NCI-H1092 treated with DMSO at 0.1 percent for 48 hours (cell line): ENCODE measurements around the gene DPYSL4.
A peak's percentile ranks its signal among the peaks of the same experiment; 100 is the strongest.
"Not testable (repeated sequence)": the region's sequence is repeated elsewhere in the genome, so short reads cannot be mapped to it uniquely, and the experiment has no call there.

ENCODE experiments used
- DNase-seq: peaks from one replicate; lab custom pipeline; 2025; lab: John Stamatoyannopoulos, UW

The DPYSL4 gene

DNA sequence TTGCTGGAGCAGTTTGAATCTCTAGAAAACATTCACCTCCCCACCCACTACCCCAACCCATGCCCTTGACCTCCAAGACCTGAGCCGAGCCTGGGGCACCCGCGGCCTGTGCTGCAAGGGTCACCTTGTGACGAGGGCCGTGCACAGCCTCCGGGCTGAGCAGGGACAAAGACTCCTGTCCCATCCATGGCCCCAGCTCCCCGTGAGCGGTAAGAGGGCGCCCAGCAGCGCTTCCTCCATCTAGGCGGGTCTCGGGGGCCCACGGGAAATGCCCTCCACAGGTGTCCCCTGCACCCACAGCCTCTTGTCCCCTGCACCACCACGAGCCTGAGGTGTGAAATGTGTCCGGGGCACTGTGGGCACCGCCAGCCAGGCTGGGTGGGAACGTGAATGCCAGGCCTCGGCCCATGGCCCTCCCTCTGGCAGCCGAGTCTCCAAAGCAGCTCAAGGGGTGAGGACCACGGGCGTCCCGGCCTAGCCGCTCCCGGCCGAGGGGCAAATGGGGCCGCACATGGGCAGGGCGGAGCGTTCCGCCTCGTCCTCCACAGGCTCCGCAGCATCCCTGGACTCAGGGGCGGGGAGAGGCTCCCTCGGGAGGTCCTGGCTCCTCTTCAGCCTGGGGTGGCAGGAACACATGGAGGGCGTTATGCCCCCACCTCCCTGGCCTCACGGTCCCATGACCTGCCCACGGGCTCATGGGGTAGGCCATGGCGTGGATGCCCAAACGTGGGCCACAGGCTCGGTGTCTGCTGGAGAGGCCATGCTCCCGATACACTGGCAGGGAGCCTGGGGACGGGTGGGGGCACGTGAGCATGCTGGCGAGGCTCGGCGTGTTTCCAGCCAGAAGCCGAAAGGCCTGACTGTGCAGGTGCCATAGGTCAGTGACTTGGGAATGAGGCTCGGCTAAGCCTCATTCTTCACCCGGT is 21.1 kb downstream of the DPYSL4 start:
- no peak for DNase-seq

- no peak for DNase-seq
Measured at GRCh38 chr10:132208462-132209050, 21.8 kb downstream of the DPYSL4 start.

- DNase-seq, result no peak
Measured at GRCh38 chr10:132209130-132209529, 22.4 kb downstream of the DPYSL4 start.

DNA sequence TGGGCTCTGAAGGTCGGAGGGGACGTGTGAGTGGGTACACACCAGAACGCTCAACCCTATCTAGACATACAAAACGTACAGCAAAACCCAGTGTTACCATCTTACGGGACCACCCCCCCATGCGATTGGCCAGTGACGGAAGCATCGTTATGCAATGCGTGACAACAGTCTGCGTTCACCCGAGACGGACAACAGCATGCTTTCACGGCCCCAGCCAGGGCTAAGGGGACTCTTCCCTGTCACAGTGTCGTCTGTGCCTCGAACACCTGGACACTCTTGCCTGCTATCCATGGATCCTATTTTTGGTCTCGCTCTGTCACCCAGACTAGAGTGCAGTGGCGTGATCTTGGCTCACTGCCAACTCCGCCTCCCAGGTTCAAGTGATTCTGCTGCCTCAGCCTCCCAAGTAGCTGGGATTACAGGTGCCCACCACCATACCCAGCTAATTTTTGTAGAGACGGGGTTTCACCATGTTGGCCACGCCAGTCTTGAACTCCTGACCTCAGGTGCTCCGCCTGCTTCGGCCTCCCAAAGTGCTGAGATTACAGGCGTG is 23.3 kb downstream of the DPYSL4 start:
- DNase-seq, result no peak

- DNase-seq, result no peak
Measured at GRCh38 chr10:132210766-132211165, 24.0 kb downstream of the DPYSL4 start.

DNA sequence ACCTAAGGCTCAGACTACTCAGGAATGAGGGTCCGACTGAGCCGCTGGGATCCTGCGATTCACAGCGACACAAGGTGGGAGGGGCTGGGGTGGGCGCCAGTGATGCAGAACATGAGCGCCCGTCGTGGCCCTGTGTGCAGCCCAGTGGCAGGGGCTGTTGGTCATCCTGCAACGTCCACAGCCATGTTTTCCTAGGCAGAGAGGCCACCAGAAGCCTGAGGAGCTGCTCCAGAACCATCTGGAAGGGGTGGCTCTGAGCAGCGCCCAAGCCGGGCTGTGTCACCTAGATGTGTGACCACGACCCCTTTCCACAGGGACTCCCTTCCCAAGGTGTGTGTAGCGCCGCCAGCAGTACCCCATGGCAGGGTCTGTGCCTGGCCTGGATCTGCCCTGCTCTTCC is 24.5 kb downstream of the DPYSL4 start:
- DNase-seq, result no peak

GRCh38 chr10:132212816-132213215 is 26.1 kb downstream of the DPYSL4 start:
- DNase-seq, result no peak

DNA sequence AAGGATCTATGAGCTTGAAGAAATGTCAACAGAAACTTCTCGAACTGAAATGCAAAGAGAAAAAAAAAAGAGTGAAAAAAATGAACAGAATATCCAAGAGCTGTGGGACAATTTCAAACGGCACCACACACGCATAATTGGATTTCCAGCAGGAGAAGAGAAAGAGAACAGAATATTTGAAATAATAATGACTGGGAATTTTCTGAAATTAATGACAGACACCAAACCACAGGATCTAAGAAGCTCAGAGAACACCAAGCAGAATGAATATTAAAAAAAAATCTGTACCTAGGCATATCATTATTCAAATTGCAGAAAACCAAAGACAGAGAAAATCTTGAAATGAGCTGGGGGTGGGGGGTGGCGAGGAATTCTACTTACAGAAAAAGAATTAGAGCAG is 27.2 kb downstream of the DPYSL4 start:
- no peak for DNase-seq

DNA sequence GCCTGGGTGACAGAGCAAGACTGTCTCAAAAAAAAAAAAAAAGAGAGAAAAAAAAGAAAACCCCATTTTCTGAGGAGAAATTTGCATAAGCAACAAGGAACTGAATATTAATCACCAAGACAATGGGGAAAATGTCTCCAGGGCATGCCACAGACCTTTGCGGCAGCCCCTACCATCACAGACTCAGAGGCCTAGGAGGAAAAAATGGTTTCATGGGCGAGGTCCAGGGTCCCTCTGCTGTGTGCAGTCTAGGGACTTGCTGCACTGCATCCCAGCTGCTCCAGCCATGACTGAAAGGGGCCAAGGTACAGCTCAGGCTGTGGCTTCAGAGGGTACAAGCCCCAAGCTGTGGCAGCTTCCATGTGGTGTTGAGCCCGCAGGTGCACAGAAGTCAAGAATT is 29.7 kb downstream of the DPYSL4 start:
- not testable (repeated sequence) for DNase-seq

- no peak for DNase-seq
Measured at GRCh38 chr10:132219486-132219885, 32.7 kb downstream of the DPYSL4 start.

DNA sequence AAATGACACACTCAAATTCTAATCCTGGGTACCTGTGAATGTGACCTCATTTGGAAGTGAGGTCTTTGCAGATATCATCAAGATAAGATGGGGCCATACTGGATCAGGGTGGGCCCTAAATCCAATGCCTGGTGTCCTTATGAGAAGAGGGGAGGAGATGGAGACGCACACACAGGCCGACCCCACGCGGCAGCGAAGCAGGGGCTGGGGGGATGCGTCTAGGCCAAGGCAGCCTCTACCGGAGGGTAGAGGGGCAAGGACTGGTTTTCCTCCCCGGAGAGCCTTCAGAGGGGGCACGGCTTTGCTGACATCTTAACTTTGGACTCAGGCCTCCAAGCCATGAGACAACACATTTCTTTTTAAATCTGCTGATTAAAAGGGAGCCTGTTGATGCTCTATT is 33.3 kb downstream of the DPYSL4 start:
- no peak for DNase-seq

DNA sequence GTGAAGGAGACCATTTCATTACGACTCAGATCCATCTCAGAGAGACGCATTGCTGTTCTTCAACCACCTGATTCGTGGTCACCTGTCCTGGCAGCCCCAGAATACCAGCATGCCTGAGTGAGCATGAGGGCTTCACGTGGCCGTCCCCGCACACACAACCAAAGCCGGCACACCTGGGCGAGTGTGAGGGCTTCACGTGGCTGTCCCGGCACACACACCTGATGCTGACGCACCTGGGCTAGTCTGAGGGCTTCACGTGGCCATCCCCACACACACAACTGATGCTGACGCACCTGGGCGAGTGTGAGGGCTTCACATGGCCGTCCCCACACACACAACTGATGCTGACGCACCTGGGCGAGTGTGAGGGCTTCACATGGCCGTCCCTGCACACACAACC is 34.2 kb downstream of the DPYSL4 start:
- not testable (repeated sequence) for DNase-seq

DNA sequence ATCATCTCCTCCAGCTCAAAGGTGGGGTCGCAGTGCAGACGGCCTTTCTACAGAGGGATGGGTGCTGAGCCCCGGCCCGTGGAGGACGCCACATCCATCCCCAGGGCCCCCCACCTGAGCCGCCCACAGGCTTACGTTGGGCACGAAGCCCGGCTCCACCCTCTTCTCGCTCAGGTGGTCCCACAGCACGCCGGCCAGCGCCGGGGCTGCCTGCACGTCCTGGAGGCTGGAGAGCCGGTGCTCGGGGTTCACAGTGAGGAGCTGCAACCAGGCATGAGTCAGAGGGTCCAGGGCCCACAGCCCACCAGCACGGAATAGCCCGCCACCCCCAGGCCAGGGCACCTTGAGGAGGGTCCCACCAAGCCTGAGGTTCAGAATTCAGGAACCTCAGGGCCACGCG is 36.0 kb downstream of the DPYSL4 start:
- no peak for DNase-seq

DNA sequence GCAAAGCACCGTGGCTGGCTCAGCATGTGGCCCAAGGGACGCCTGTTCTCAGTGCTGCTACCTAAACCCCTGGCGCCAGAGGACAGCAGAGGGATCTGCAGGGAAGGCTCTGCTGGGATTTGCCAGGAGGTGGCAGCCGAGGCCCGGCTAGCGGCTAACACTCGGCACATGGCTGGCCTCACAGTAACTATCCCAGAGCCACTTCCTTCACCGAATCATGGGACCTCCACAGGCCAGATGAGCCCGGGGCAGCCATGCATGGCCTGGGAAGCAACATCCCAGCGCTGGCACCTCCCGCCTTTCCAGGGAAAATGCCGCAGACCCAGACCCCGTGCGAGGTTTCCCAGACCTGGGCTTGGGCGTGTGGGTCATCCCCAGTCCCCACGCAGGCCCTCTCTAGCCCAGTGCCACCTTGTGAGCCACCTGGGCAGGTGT is 36.4 kb downstream of the DPYSL4 start:
- peak; percentile 57 for DNase-seq

- DNase-seq, result no peak
Measured at GRCh38 chr10:132223611-132224342, 37.0 kb downstream of the DPYSL4 start.

DNA sequence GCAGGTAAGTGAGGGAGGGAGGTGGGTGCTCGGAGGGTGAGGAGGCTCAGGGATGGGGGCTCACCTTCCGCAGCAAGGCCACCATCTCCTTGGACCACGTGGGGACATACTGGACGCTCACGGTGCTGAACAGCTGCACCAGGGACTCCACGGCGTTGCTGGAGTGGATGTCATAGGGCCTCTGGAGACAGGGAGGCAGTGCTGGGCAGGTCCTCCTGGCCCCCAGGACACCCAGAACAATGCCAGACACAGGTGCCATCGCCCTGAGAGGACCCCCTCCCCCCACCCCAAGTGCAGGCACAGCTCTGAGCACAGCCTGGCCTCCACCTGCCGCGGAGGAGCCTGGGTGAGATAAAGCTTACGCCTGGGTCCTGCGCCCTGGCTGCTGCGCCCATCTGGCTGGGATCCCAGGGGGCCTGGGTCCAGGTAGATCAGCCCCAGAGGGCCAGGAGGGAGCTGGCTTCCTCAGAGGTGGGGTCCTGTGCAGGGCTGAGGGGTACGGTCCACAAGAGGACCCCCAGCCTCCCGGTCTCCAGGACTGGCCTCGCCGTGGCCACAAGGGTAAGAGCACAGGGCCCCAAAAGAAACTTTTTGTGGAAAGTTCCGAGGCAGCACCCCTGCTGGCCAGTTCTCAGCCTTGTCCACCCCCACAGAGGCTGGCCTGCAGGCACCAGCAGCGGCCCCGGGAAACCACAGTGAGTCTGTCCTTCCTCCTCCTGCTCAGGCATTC is 37.8 kb downstream of the DPYSL4 start:
- DNase-seq, result no peak

- no peak for DNase-seq
Measured at GRCh38 chr10:132225073-132225848, 38.5 kb downstream of the DPYSL4 start.

DNA sequence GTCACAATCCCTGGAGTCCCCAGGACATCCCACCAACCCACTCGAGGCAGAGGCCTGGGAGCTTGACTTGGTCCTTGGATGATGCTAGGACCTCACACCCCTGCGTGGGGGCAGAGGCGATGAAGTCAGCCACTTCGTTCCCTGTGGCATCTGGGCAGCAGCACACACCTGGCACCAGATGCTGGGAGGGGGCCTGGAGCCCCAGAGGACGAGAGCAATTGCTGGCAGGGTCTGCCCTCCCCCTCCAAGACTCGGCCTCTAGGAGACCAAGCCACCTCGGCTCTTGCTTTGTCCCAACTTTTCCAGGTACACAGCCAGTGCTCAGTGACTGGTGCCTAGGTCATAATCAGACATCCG is 39.1 kb downstream of the DPYSL4 start:
- no peak for DNase-seq

DNA sequence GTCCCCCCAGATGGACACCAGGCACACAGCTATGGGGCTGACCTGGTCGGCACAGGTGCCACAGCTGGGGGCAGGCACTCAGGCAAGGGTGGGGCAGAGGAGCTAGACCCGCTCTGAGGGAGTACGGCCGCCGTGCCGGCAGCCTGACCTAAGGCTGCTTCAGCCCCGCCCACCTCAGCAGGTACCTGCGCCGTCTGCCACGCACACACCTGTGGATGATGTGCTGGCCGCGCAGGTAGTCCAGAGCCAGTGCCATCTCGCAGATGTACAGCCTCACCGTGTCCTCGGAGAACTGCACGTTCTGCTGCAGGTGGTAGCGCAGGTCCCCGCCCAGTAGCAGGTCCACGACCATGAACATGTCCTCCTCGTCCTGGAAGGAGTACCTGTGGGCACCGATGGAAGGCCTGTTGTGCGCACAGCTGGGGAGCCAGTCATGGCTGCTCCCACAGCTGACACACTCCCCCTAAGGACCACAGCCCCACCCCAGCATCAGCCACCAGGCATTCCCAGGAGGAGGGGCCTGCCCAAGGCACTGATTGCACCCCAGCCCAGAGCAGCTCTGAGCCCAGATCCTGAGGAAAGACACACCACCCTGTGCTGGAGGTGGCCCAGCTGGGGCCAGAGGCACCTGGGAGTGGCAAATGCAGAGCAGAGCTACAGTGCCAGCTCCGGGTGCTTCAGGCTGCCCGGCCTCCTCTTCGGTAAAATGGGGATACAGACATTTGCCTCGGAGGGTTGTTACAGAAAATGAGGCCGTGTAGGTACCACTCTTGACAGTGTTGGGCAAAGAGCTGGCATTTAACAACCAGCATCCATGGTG is 40.0 kb downstream of the DPYSL4 start:
- no peak for DNase-seq

- no peak for DNase-seq
Measured at GRCh38 chr10:132227851-132228390, 41.2 kb downstream of the DPYSL4 start.
